Peyer's patch (tissue), 4 donors: Measurements from ENCODE around the gene GHITM.

Source experiments
- CTCF ChIP-seq, 6 experiments: fragments of 450-650 bp in 4 of 6; fragments of 200-600 bp in 2 of 6; sonication (generic) in 1 of 6; IDR thresholded peaks; one replicate each; pipeline ENCODE4 v1.5.1; 2017 to 2019; ENCODE audit warnings: antibody characterized with exemption in 6 of 6, mild to moderate bottlenecking in 3 of 6, moderate library complexity in 1 of 6
- POLR2A ChIP-seq, 2 donors: fragments of 450-650 bp; IDR thresholded peaks; one replicate each; pipeline ENCODE4 v1.5.1; 2017; ENCODE audit warnings: antibody characterized with exemption in 2 of 2, mild to moderate bottlenecking in 2 of 2, moderate library complexity in 2 of 2

- TF ChIP-seq CTCF (IDR thresholded peaks at IDR 0.05): no peak
- no peak for TF ChIP-seq POLR2A (IDR thresholded peaks at IDR 0.05)
These were observed 62.4 kb downstream of the GHITM start for GRCh38 chr10:84201682-84202081.
